ENCODE measurements around the gene JCAD.

The JCAD gene

GRCh38 chr10:30045961-30046360 lies 13.4 kb downstream of the JCAD start:
- DNase-seq: no peak

GRCh38 chr10:30043476-30044270 lies 15.7 kb downstream of the JCAD start:
- DNase-seq: no peak

GRCh38 chr10:30042820-30043219 lies 16.6 kb downstream of the JCAD start:
- DNase-seq: no peak

- DNase-seq: no peak
Measured at GRCh38 chr10:30041196-30042105, 17.9 kb downstream of the JCAD start.

- no peak for DNase-seq
Measured at GRCh38 chr10:30040597-30040996, 18.8 kb downstream of the JCAD start.

GRCh38 chr10:30039988-30040387 lies 19.4 kb downstream of the JCAD start:
- DNase-seq: no peak

- DNase-seq: no peak
Measured at GRCh38 chr10:30039567-30039966, 19.8 kb downstream of the JCAD start.

- DNase-seq: no peak
Measured at GRCh38 chr10:30038781-30039536, 20.4 kb downstream of the JCAD start.

GRCh38 chr10:30037620-30038336 lies 21.6 kb downstream of the JCAD start:
- no peak for DNase-seq

- no peak for DNase-seq
Measured at GRCh38 chr10:30036811-30037210, 22.6 kb downstream of the JCAD start.

- no peak for DNase-seq
Measured at GRCh38 chr10:30036341-30036740, 23.0 kb downstream of the JCAD start.

GRCh38 chr10:30034433-30035137 lies 24.8 kb downstream of the JCAD start:
- DNase-seq: no peak

GRCh38 chr10:30032125-30032524 lies 27.3 kb downstream of the JCAD start:
- no peak for DNase-seq

- no peak for DNase-seq
Measured at GRCh38 chr10:30029872-30030256, 29.5 kb downstream of the JCAD start.

- DNase-seq: no peak
Measured at GRCh38 chr10:30029164-30029871, 30.1 kb downstream of the JCAD start.

- DNase-seq: no peak
Measured at GRCh38 chr10:30028738-30029030, 30.7 kb downstream of the JCAD start.

GRCh38 chr10:30028006-30028737 lies 31.2 kb downstream of the JCAD start:
- DNase-seq: no peak

- DNase-seq: peak; percentile 85
Measured at GRCh38 chr10:30027057-30028005, 32.1 kb downstream of the JCAD start.

GRCh38 chr10:30026578-30026977 lies 32.8 kb downstream of the JCAD start:
- DNase-seq: no peak

GRCh38 chr10:30026080-30026479 lies 33.3 kb downstream of the JCAD start:
- DNase-seq: no peak
